Esophagus squamous epithelium (tissue), 4 donors: ENCODE data around the gene RELCH.

Experiments
- POLR2A ChIP-seq, 4 donors: fragments of 450-650 bp; IDR thresholded peaks; one replicate each; pipeline ENCODE4 v1.6.1; 2017; ENCODE audit warnings: antibody characterized with exemption in 4 of 4, mild to moderate bottlenecking in 4 of 4, moderate library complexity in 3 of 4
- TF ChIP-seq, protein P1 (sequence below), 6 experiments: fragments of 450-650 bp in 4 of 6; fragments of 200-600 bp in 2 of 6; sonication (generic) in 2 of 6; IDR thresholded peaks; one replicate each; pipeline ENCODE4 v1.5.1; 2016 to 2019; ENCODE audit warnings: antibody characterized with exemption in 6 of 6, mild to moderate bottlenecking in 4 of 6, moderate library complexity in 4 of 6

DNA sequence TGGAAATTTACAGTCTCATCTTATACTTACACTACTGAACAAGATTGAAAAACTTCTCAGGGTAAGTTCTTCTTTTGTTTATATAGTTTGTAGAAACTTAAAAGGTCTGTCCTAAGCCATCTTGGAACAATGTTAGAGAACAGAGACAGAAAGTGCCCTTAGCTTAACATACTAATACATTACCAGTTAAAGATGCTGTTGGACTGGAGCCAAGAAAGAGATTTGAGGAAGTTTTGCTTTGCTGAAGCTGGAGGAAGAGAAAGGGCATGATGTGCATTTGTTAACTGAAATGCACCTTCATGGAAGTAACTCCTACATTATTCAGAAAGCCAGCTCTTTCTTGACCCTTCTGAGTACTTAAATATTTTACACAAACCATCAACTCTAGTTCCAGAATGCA lies 71.6 kb downstream of the RELCH start:
- TF ChIP-seq, protein P1, sequence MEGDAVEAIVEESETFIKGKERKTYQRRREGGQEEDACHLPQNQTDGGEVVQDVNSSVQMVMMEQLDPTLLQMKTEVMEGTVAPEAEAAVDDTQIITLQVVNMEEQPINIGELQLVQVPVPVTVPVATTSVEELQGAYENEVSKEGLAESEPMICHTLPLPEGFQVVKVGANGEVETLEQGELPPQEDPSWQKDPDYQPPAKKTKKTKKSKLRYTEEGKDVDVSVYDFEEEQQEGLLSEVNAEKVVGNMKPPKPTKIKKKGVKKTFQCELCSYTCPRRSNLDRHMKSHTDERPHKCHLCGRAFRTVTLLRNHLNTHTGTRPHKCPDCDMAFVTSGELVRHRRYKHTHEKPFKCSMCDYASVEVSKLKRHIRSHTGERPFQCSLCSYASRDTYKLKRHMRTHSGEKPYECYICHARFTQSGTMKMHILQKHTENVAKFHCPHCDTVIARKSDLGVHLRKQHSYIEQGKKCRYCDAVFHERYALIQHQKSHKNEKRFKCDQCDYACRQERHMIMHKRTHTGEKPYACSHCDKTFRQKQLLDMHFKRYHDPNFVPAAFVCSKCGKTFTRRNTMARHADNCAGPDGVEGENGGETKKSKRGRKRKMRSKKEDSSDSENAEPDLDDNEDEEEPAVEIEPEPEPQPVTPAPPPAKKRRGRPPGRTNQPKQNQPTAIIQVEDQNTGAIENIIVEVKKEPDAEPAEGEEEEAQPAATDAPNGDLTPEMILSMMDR (IDR thresholded peaks at IDR 0.05): no peak
- TF ChIP-seq POLR2A (IDR thresholded peaks at IDR 0.05): no peak
